ENCODE data around the gene RAB11FIP5. TPM values are rescaled to one million over a fixed set of nuclear protein-coding genes. Genes with fewer than 3 reads are reported as not detected.
A peak's percentile ranks its signal among the peaks of the same experiment; 100 is the strongest.

The RAB11FIP5 gene
- total and polyA plus RNA-seq, 9 of the 15 experiments (the other 6 are each of a cell fraction or from before 2014, with no cell fraction given): 1.7 to 14.4 (median 6.4) TPM

GRCh38 chr2:73111073-73112025 is 1.4 kb downstream of the RAB11FIP5 start:
- 21% methylated on average over 11 of the region's 16 CpGs for WGBS (ENCODE audit: insufficient coverage, low coverage, missing lambda C conversion rate)
- peak overlapping the region; percentile 61 for H3K4me3 ChIP-seq
- peaks cover 16% of the 10 kb centered on the region; the same call in 1 of the 2 replicates for H4K20me1 ChIP-seq (replicated peaks; ENCODE audit: control insufficient read depth, insufficient read depth, low read length)
- peaks cover 26% of the 10 kb centered on the region for H3K79me2 ChIP-seq (ENCODE audit: control insufficient read depth, insufficient read depth, low read length)
- H3K9me3 ChIP-seq (replicated peaks; ENCODE audit: control insufficient read depth, insufficient read depth, low read depth, low read length): no peaks in the 10 kb centered on the region
- FAIRE-seq (peak; percentile 82), ATAC-seq (peak; percentile 57), DNase-seq (ENCODE audit: extremely low read depth in 1 of 4, low spot score in 3 of 4) (peak; percentile 43 to 61 (median 46))
- H3K4me1 ChIP-seq (replicated peaks in 1 of 2; ENCODE audit: control insufficient read depth in 2 of 2, insufficient read depth in 2 of 2, low read length in 2 of 2): peaks cover 14 to 31% of the 10 kb centered on the region in 2 experiments
- peak overlapping the region; percentile 66 to 93 for H3K9ac ChIP-seq (ENCODE audit: insufficient read depth in 1 of 2, low read depth in 2 of 2, low read length in 2 of 2)
- H3K27me3 ChIP-seq (ENCODE audit: control insufficient read depth in 2 of 2, insufficient read depth in 2 of 2, low read length in 2 of 2): 0 out of 5 replicates have a peak, but pooled peaks cover 0 to under 1% of the 10 kb centered on the region in 2 experiments
- intact Hi-C loops (cut with micrococcal nuclease): no loop called here
- in situ Hi-C loops (cut with MboI): no loop called here
- H3K27ac ChIP-seq (ENCODE audit: extremely low read depth, low read depth, low read length): peak overlapping the region; percentile 67; the same call in 2 of the 3 replicates
- H3K4me2 ChIP-seq (ENCODE audit: insufficient read depth, low read length): peak overlapping the region; percentile 80
- H2AFZ ChIP-seq (ENCODE audit: low read depth, low read length): peak overlapping the region; percentile 80
- no peaks in the 10 kb centered on the region for H3K36me3 ChIP-seq (ENCODE audit: control insufficient read depth, insufficient read depth, low read length)
- ChIA-PET POLR2A (interaction anchor here (0.5 to 1.2 kb wide), 7 partner anchors 11 to 432 kb away, joined by 3 to 4 read pairs (median 3); partner anchors contain the start of gene SFXN5), CTCF (ENCODE audit: low intra/inter-chr PET ratio) (no interaction called here)
- H3K9me1 ChIP-seq (ENCODE audit: control insufficient read depth, insufficient read depth, low read length): no peaks in the 10 kb centered on the region
- TSS peak; percentile 50 for BruUV-seq (replicated peaks)
- peak; percentile 19 for TF ChIP-seq HNRNPLL (IDR thresholded peaks at IDR 0.05; ENCODE audit: low read depth, low read length, poor library complexity, severe bottlenecking)
- TF ChIP-seq PRDM10 (IDR thresholded peaks at IDR 0.05; ENCODE audit: partially characterized antibody): peak; percentile 78
- TF ChIP-seq, protein P1, sequence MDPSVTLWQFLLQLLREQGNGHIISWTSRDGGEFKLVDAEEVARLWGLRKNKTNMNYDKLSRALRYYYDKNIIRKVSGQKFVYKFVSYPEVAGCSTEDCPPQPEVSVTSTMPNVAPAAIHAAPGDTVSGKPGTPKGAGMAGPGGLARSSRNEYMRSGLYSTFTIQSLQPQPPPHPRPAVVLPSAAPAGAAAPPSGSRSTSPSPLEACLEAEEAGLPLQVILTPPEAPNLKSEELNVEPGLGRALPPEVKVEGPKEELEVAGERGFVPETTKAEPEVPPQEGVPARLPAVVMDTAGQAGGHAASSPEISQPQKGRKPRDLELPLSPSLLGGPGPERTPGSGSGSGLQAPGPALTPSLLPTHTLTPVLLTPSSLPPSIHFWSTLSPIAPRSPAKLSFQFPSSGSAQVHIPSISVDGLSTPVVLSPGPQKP (CRISPR knock-in tag; IDR thresholded peaks at IDR 0.05): no peak
- TF ChIP-seq HMBOX1 (IDR thresholded peaks at IDR 0.05): peak; percentile 67
- peak; percentile 49; the same call in 1 of the 2 replicates for TF ChIP-seq BCOR (IDR thresholded peaks at IDR 0.05)
- no peak for TF ChIP-seq U2AF1 (optimal IDR thresholded peaks at IDR 0.05; ENCODE audit: low read depth, low read length)
- 0 out of 2 replicates have a peak, but pooled peaks have one; percentile 39 for TF ChIP-seq ARID4B (CRISPR knock-in tag; IDR thresholded peaks at IDR 0.05)
